Bronchial epithelial cell (primary cell): ENCODE data around the gene IFIT1. TPM values are rescaled to one million over a fixed set of nuclear protein-coding genes. Genes with fewer than 3 reads are reported as not detected.

Experiments used
- DNase-seq: peaks from one replicate; pipeline ENCODE4 v3.0.0-alpha.2; 2010; ENCODE audit warnings: low read depth
- FAIRE-seq: peaks from 2 replicates; lab custom pipeline; 2011; peaks lifted over from hg19 to GRCh38; lab: Jason Lieb, UNC
- H3K27me3 ChIP-seq: 2 replicates; pipeline ENCODE4 v1.5.1; 2011; ENCODE audit warnings: low read length; ENCODE audit not compliant: control insufficient read depth, insufficient read depth
- H3K36me3 ChIP-seq: 2 replicates; pipeline ENCODE4 v1.5.1; 2011; ENCODE audit warnings: low read length; ENCODE audit not compliant: control insufficient read depth, insufficient read depth
- H3K4me3 ChIP-seq: 2 replicates; pipeline ENCODE4 v1.5.1; 2011; ENCODE audit warnings: mild to moderate bottlenecking, low read depth, low read length, control low read depth
- CTCF ChIP-seq: IDR thresholded peaks from 2 replicates; pipeline ENCODE4 v1.5.1; 2011; ENCODE audit warnings: mild to moderate bottlenecking, moderate library complexity, low read length, control low read depth, inconsistent platforms; ENCODE audit not compliant: insufficient read depth, severe bottlenecking
- total RNA-seq: library from RNA; depleted of rRNA; stranded (reverse); fragments of >200 nt; gene quantifications from 2 replicates; pipeline ENCODE4 v1.2.1, GENCODE V29; 2014

Gene IFIT1
- total RNA-seq, 1 donor from 2014 or later = 0.26 TPM

- H3K4me3 ChIP-seq = no peak overlapping the region
- no peak for DNase-seq
- TF ChIP-seq CTCF = no peak
Measured at GRCh38 chr10:89413398-89413912, 21.0 kb downstream of the IFIT1 start.

GRCh38 chr10:89414146-89414878 lies 21.9 kb downstream of the IFIT1 start, which contains the start of gene IFIT5:
Gene IFIT5 (plus strand): TSS chr10:89414568. CDS start chr10:89414799, 231 bp downstream.
- peak within 1 kb of the TSS; percentile 72 for H3K4me3 ChIP-seq
- no peaks in the 10 kb centered on the region for H3K36me3 ChIP-seq
- no peaks in the 10 kb centered on the region for H3K27me3 ChIP-seq
- peak; percentile 52 for DNase-seq
- FAIRE-seq = no peak
- peak; percentile 16 for TF ChIP-seq CTCF

More at GRCh38 chr10:89413398-89413912, 21.0 kb downstream of the IFIT1 start:
- Histone ChIP-seq H3K27me3 (no peaks in the 10 kb centered on the region), H3K36me3 (no peaks in the 10 kb centered on the region)
- no peak for FAIRE-seq

- no peaks in the 10 kb centered on the region for H3K27me3 ChIP-seq
- FAIRE-seq = no peak
- peak overlapping the region; percentile 72 for H3K4me3 ChIP-seq
- DNase-seq = peak; percentile 11
- TF ChIP-seq CTCF = no peak
- no peaks in the 10 kb centered on the region for H3K36me3 ChIP-seq
Measured at GRCh38 chr10:89414879-89415821, 22.7 kb downstream of the IFIT1 start.

- H3K27me3 ChIP-seq = no peaks in the 10 kb centered on the region
- FAIRE-seq = no peak
- no peaks in the 10 kb centered on the region for H3K36me3 ChIP-seq
- H3K4me3 ChIP-seq = no peak overlapping the region
- DNase-seq = no peak
- TF ChIP-seq CTCF = no peak
Measured at GRCh38 chr10:89416465-89416864, 24.0 kb downstream of the IFIT1 start.

GRCh38 chr10:89419548-89419947 lies 27.1 kb downstream of the IFIT1 start:
- Histone ChIP-seq H3K27me3 (no peaks in the 10 kb centered on the region), H3K4me3 (no peak overlapping the region), H3K36me3 (no peaks in the 10 kb centered on the region)
- peak; percentile 32 for DNase-seq
- peak; percentile 19 for TF ChIP-seq CTCF
- FAIRE-seq = no peak
